ENCODE measurements around the gene SLC23A1.

DNA sequence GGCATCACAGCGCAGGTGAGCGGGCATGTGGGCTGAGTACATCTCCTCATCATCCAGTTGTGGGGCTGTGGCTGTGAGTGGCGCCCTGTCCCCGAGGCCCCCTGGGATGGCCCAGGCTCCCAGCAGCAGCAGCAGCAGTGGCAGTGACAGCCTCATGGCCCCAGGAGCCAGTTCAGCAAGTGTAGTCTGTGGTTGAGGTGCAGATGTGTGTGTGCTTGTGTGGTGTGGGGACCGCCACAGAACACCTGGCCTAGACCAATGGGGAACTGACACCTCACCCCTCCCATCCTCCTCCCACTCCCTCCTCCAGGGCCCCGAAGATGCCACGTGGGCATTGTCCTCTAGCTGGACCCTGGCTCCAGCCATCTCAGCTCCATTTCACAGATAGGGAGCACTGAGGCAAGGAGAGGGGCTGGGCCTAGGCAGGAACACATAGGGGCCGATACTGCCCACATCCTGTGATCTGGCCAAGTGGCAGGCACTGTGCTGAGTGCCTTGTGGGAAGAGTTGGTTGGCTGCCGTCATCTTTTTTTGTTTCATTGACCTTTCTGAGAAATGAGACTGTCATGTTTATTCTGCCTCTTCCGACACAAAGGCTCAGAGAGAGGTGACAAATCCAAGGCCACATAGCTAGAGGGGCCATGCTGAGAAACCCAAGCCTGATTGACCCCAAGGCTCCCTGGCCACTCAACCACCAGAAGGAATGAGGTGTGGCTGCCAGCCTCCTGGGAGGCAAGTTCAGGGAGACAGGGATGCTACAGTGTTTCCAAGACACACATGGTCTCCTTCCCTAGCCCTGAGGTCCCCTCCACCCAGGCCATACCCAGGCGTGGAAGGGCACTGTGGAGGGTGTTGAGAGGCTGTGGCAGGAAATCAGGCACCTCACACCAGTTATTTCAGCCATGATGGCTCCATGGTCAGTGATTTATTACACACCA lies 6.9 kb upstream of the SLC23A1 start, which contains the start of gene MZB1:
- TF ChIP-seq SIN3A (IDR thresholded peaks at IDR 0.05; ENCODE audit: borderline replicate concordance, insufficient read depth, low read depth, low read length) (no peak), POLR2AphosphoS5 (IDR thresholded peaks at IDR 0.05; ENCODE audit: low read depth, low read length) (no peak)
- TF ChIP-seq, protein P1, sequence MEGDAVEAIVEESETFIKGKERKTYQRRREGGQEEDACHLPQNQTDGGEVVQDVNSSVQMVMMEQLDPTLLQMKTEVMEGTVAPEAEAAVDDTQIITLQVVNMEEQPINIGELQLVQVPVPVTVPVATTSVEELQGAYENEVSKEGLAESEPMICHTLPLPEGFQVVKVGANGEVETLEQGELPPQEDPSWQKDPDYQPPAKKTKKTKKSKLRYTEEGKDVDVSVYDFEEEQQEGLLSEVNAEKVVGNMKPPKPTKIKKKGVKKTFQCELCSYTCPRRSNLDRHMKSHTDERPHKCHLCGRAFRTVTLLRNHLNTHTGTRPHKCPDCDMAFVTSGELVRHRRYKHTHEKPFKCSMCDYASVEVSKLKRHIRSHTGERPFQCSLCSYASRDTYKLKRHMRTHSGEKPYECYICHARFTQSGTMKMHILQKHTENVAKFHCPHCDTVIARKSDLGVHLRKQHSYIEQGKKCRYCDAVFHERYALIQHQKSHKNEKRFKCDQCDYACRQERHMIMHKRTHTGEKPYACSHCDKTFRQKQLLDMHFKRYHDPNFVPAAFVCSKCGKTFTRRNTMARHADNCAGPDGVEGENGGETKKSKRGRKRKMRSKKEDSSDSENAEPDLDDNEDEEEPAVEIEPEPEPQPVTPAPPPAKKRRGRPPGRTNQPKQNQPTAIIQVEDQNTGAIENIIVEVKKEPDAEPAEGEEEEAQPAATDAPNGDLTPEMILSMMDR (IDR thresholded peaks at IDR 0.05): no peak

Measured in Panc1 (cell line).